ES-I3 (cell line): ENCODE data around the gene CBFA2T2.

Experiments used
- H3K36me3 ChIP-seq: 2 replicates; pipeline ENCODE4 v1.6.1; 2013; ENCODE audit warnings: mild to moderate bottlenecking, low read length, control low read depth, moderate library complexity; ENCODE audit not compliant: insufficient read depth
- H3K4me1 ChIP-seq: 2 replicates; pipeline ENCODE4 v1.6.1; 2013; ENCODE audit warnings: mild to moderate bottlenecking, control low read depth, low read length; ENCODE audit not compliant: insufficient read depth
- H3K9ac ChIP-seq: 2 replicates; pipeline ENCODE4 v1.6.1; 2013; ENCODE audit warnings: low read depth, mild to moderate bottlenecking, low read length, moderate library complexity
- H3K9me3 ChIP-seq: 2 replicates; pipeline ENCODE4 v1.6.1; 2013; ENCODE audit warnings: mild to moderate bottlenecking, low read length, moderate library complexity; ENCODE audit not compliant: control insufficient read depth, insufficient read depth

Gene CBFA2T2

GRCh38 chr20:33681728-33682353, 191.9 kb downstream of the CBFA2T2 start:
- H3K36me3 ChIP-seq, result no peaks in the 10 kb centered on the region; the same call in 1 of the 2 replicates

GRCh38 chr20:33684533-33685327, 194.8 kb downstream of the CBFA2T2 start:
- peaks cover 11% of the 10 kb centered on the region for H3K4me1 ChIP-seq
- H3K9ac ChIP-seq, result peak overlapping the region; percentile 42
- no peaks in the 10 kb centered on the region for H3K36me3 ChIP-seq
- no peaks in the 10 kb centered on the region for H3K9me3 ChIP-seq

More at GRCh38 chr20:33681728-33682353, 191.9 kb downstream of the CBFA2T2 start:
- Histone ChIP-seq H3K9ac (no peak overlapping the region), H3K4me1 (peaks cover 7% of the 10 kb centered on the region; the same call in 1 of the 2 replicates), H3K9me3 (no peaks in the 10 kb centered on the region)

GRCh38 chr20:33685328-33686099, 195.6 kb downstream of the CBFA2T2 start:
- Histone ChIP-seq H3K4me1 (peaks cover 15% of the 10 kb centered on the region), H3K36me3 (no peaks in the 10 kb centered on the region), H3K9me3 (no peaks in the 10 kb centered on the region), H3K9ac (peak overlapping the region; percentile 42)

GRCh38 chr20:33686100-33686983, 196.4 kb downstream of the CBFA2T2 start, which contains the start of gene E2F1:
E2F1 (minus strand) TSS chr20:33686385; CDS start chr20:33686264, 121 bp downstream.
- H3K9me3 ChIP-seq, result no peaks in the 10 kb centered on the region
- H3K36me3 ChIP-seq, result no peaks in the 10 kb centered on the region
- peaks cover 15% of the 10 kb centered on the region for H3K4me1 ChIP-seq
- peak within 1 kb of the TSS; percentile 42 for H3K9ac ChIP-seq

GRCh38 chr20:33686984-33687366, 197.1 kb downstream of the CBFA2T2 start:
- Histone ChIP-seq H3K9ac (peak overlapping the region; percentile 39; the same call in 1 of the 2 replicates), H3K9me3 (no peaks in the 10 kb centered on the region), H3K4me1 (peaks cover 15% of the 10 kb centered on the region), H3K36me3 (no peaks in the 10 kb centered on the region)

GRCh38 chr20:33687370-33687915, 197.5 kb downstream of the CBFA2T2 start:
- peaks cover 15% of the 10 kb centered on the region for H3K4me1 ChIP-seq
- H3K36me3 ChIP-seq, result no peaks in the 10 kb centered on the region
- no peaks in the 10 kb centered on the region for H3K9me3 ChIP-seq
- no peak overlapping the region for H3K9ac ChIP-seq

GRCh38 chr20:33687993-33688937, 198.4 kb downstream of the CBFA2T2 start:
- H3K9ac ChIP-seq, result no peak overlapping the region
- peaks cover 15% of the 10 kb centered on the region for H3K4me1 ChIP-seq
- no peaks in the 10 kb centered on the region for H3K36me3 ChIP-seq
- no peaks in the 10 kb centered on the region for H3K9me3 ChIP-seq

- Histone ChIP-seq H3K9ac (no peak overlapping the region), H3K4me1 (peaks cover 18% of the 10 kb centered on the region), H3K9me3 (no peaks in the 10 kb centered on the region), H3K36me3 (no peaks in the 10 kb centered on the region)
These were observed 199.1 kb downstream of the CBFA2T2 start for GRCh38 chr20:33688938-33689424.

GRCh38 chr20:33689493-33689892, 199.6 kb downstream of the CBFA2T2 start:
- Histone ChIP-seq H3K4me1 (peaks cover 20% of the 10 kb centered on the region), H3K36me3 (no peaks in the 10 kb centered on the region), H3K9me3 (no peaks in the 10 kb centered on the region), H3K9ac (no peak overlapping the region)

- peaks cover 20% of the 10 kb centered on the region for H3K4me1 ChIP-seq
- no peak overlapping the region for H3K9ac ChIP-seq
- H3K9me3 ChIP-seq, result no peaks in the 10 kb centered on the region
- no peaks in the 10 kb centered on the region for H3K36me3 ChIP-seq
These were observed 200.1 kb downstream of the CBFA2T2 start for GRCh38 chr20:33689973-33690372.

- Histone ChIP-seq H3K9me3 (no peaks in the 10 kb centered on the region), H3K9ac (no peak overlapping the region), H3K36me3 (no peaks in the 10 kb centered on the region), H3K4me1 (peaks cover 15% of the 10 kb centered on the region)
These were observed 203.4 kb downstream of the CBFA2T2 start for GRCh38 chr20:33693289-33693688.

GRCh38 chr20:33693741-33694638, 204.1 kb downstream of the CBFA2T2 start:
- Histone ChIP-seq H3K9me3 (no peaks in the 10 kb centered on the region), H3K9ac (no peak overlapping the region), H3K36me3 (no peaks in the 10 kb centered on the region), H3K4me1 (peaks cover 15% of the 10 kb centered on the region)
